K562 (cell line): ENCODE results near the gene XKR7. TPM values are rescaled to one million over a fixed set of nuclear protein-coding genes. Genes with fewer than 3 reads are reported as not detected.
A peak's percentile ranks its signal among the peaks of the same experiment; 100 is the strongest.

ENCODE experiments used
- CBFB ChIP-seq: sonication (generic); formaldehyde crosslinking; IDR thresholded peaks from 2 replicates; pipeline ENCODE4 v1.4.0; 2020; ENCODE audit warnings: mild to moderate bottlenecking, missing genetic modification reagents
- CLOCK ChIP-seq: fragments of 250-450 bp; sonication (Bioruptor Pico); IDR thresholded peaks from 2 replicates; pipeline ENCODE4 v1.4.0; 2020; ENCODE audit warnings: mild to moderate bottlenecking, moderate library complexity, borderline replicate concordance
- E2F3 ChIP-seq: fragments of 250-450 bp; sonication (Bioruptor Pico); IDR thresholded peaks from 2 replicates; pipeline ENCODE4 v1.4.0; 2020; ENCODE audit warnings: mild to moderate bottlenecking
- EHMT2 ChIP-seq: fragments of 450-650 bp; IDR thresholded peaks from 2 replicates; pipeline ENCODE4 v1.6.1; 2018; ENCODE audit warnings: antibody characterized with exemption
- ESRRA ChIP-seq: fragments of 450-650 bp; IDR thresholded peaks from 2 replicates; pipeline ENCODE4 v1.6.1; 2014; ENCODE audit warnings: low read depth, mild to moderate bottlenecking, moderate library complexity, borderline replicate concordance
- MAFF ChIP-seq: IDR thresholded peaks from 2 replicates; pipeline ENCODE4 v1.6.1; 2012; ENCODE audit warnings: low read length, improper control_type of control experiment
- POLR3G ChIP-seq: IDR thresholded peaks from 2 replicates; pipeline ENCODE4 v1.6.1; 2011; ENCODE audit not compliant: insufficient read length, insufficient replicate concordance; ENCODE audit errors: extremely low read depth
- RBM22 ChIP-seq: fragments of 200-400 bp; formaldehyde crosslinking; IDR thresholded peaks from 2 replicates; pipeline ENCODE4 v1.6.1; 2018; ENCODE audit warnings: low read length, low read depth; ENCODE audit not compliant: poor library complexity, severe bottlenecking
- RHOXF2B ChIP-seq: fragments of 250-450 bp; sonication (Bioruptor Pico); conservative IDR thresholded peaks from 2 replicates; pipeline ENCODE4 v1.5.1; 2021
- SMARCE1 ChIP-seq: fragments of 450-650 bp; IDR thresholded peaks from 2 replicates; pipeline ENCODE4 v1.7.1; 2016; ENCODE audit warnings: mild to moderate bottlenecking
- SREBF2 ChIP-seq: sonication (generic); formaldehyde crosslinking; IDR thresholded peaks from 2 replicates; pipeline ENCODE4 v1.4.0; 2020; ENCODE audit warnings: mild to moderate bottlenecking, missing genetic modification reagents
- SRSF1 ChIP-seq: fragments of 200-400 bp; formaldehyde crosslinking; IDR thresholded peaks from 2 replicates; pipeline ENCODE4 v1.6.1; 2017; ENCODE audit warnings: mild to moderate bottlenecking, low read depth, low read length, moderate library complexity
- STAG1 ChIP-seq: sonication (generic); formaldehyde crosslinking; IDR thresholded peaks from 2 replicates; pipeline ENCODE4 v1.5.0; 2020; ENCODE audit warnings: missing genetic modification reagents, borderline replicate concordance
- ZBTB43 ChIP-seq: sonication (generic); formaldehyde crosslinking; IDR thresholded peaks from 2 replicates; pipeline ENCODE4 v1.8.0; 2023; ENCODE audit warnings: mild to moderate bottlenecking, missing genetic modification reagents
- ZFP30 ChIP-seq: fragments of 250-450 bp; sonication (Bioruptor Pico); IDR thresholded peaks from 2 replicates; pipeline ENCODE4 v1.8.0; 2022; ENCODE audit warnings: moderate library complexity, mild to moderate bottlenecking, inconsistent platforms, borderline replicate concordance
- ZNF140 ChIP-seq: fragments of 250-450 bp; sonication (Bioruptor Pico); IDR thresholded peaks from 2 replicates; pipeline ENCODE4 v1.8.0; 2021; ENCODE audit warnings: moderate library complexity, mild to moderate bottlenecking, inconsistent platforms
- ZNF224 ChIP-seq: sonication (generic); formaldehyde crosslinking; IDR thresholded peaks from 2 replicates; pipeline ENCODE4 v1.8.0; 2022; ENCODE audit warnings: mild to moderate bottlenecking, missing genetic modification reagents
- ZNF263 ChIP-seq: sonication (generic); formaldehyde crosslinking; IDR thresholded peaks from 2 replicates; pipeline ENCODE4 v1.8.0; 2022; ENCODE audit warnings: mild to moderate bottlenecking, missing genetic modification reagents, borderline replicate concordance
- ZNF609 ChIP-seq: sonication (generic); formaldehyde crosslinking; IDR thresholded peaks from 2 replicates; pipeline ENCODE4 v1.8.1; 2023; ENCODE audit warnings: missing genetic modification reagents, mild to moderate bottlenecking, borderline replicate concordance
- polyA plus RNA-seq, 8 experiments: library from polyadenylated mRNA; depleted of rRNA in 4 of 8; stranded (reverse) in 5 of 8; unstranded in 3 of 8; fragments of >200 nt; fragmentation: Nextera tagmentation in 2 of 8; fragmentation: Illumina TruSeq in 1 of 8; extraction: Ambion mirVana in 2 of 8; extraction: Trizol in 1 of 8; gene quantifications; 2 replicates each; pipeline versions ENCODE4 v1.2.1 to v1.2.3, GENCODE V29; 2011 to 2014; ENCODE audit warnings: inconsistent platforms in 1 of 8, missing spikeins in 1 of 8
- total RNA-seq, 7 experiments: library from RNA; depleted of rRNA in 6 of 7; stranded (reverse); fragments of >200 nt in 6 of 7; fragmentation: Illumina TruSeq in 2 of 7; extraction: Trizol in 2 of 7; gene quantifications; 2 replicates each; pipeline versions ENCODE4 v1.2.1 to v1.2.3, GENCODE V29; 2011 to 2021; ENCODE audit warnings: low replicate concordance in 1 of 7

The XKR7 gene
- total and polyA plus RNA-seq, 9 of the 15 experiments (the other 6 are each of a cell fraction or from before 2014, with no cell fraction given) = 0.02 TPM; not detected in 8

GRCh38 chr20:31968291-31969126 lies 558 bp downstream of the XKR7 start (continued):
- TF ChIP-seq SRSF1 = no peak
- peak; percentile 100 for TF ChIP-seq EHMT2
- TF ChIP-seq RBM22 = no peak
- TF ChIP-seq ZNF224 = peak; percentile 100
- peak; percentile 95 for TF ChIP-seq ZNF263
- TF ChIP-seq MAFF = no peak
- TF ChIP-seq ZNF140 (CRISPR knock-in tag) = no peak
- TF ChIP-seq SMARCE1 = no peak
- peak; percentile 100 for TF ChIP-seq ZNF609
- TF ChIP-seq CLOCK (CRISPR knock-in tag) = no peak
- TF ChIP-seq SREBF2 = peak; percentile 100
- TF ChIP-seq ESRRA = no peak
- TF ChIP-seq ZBTB43 (CRISPR knock-in tag) = peak; percentile 99
- TF ChIP-seq POLR3G = no peak
- peak; percentile 63; the same call in 1 of the 2 replicates for TF ChIP-seq E2F3
- no peak for TF ChIP-seq ZFP30 (CRISPR knock-in tag)
- peak; percentile 100 for TF ChIP-seq STAG1 (CRISPR knock-in tag)
- TF ChIP-seq CBFB = peak; percentile 98
- TF ChIP-seq RHOXF2B (CRISPR knock-in tag) = no peak
